ENCODE data around the gene TNFAIP2.

- TF ChIP-seq CTCF (IDR thresholded peaks at IDR 0.05): no peak
- no peak for TF ChIP-seq POLR2A (IDR thresholded peaks at IDR 0.05)
Observed at GRCh38 chr14:103161054-103161397, 37.8 kb downstream of the TNFAIP2 start.

Measured in ovary (tissue), 3 donors.